Stimulated activated CD4-positive, alpha-beta T cell treated with anti-CD3 and anti-CD28 coated beads, Interleukin-1b, Interleukin-23, amount 100 ng/mL, for 24 hours (primary cell): ENCODE measurements around the gene DIMT1.
A peak's percentile ranks its signal among the peaks of the same experiment; 100 is the strongest.

ENCODE experiments used
- DNase-seq, 4 experiments: peaks; one replicate each; pipeline ENCODE4 v3.0.0-alpha.2; 2020; ENCODE audit warnings: low read depth in 4 of 4, low spot score in 1 of 4

DIMT1 gene

DNA sequence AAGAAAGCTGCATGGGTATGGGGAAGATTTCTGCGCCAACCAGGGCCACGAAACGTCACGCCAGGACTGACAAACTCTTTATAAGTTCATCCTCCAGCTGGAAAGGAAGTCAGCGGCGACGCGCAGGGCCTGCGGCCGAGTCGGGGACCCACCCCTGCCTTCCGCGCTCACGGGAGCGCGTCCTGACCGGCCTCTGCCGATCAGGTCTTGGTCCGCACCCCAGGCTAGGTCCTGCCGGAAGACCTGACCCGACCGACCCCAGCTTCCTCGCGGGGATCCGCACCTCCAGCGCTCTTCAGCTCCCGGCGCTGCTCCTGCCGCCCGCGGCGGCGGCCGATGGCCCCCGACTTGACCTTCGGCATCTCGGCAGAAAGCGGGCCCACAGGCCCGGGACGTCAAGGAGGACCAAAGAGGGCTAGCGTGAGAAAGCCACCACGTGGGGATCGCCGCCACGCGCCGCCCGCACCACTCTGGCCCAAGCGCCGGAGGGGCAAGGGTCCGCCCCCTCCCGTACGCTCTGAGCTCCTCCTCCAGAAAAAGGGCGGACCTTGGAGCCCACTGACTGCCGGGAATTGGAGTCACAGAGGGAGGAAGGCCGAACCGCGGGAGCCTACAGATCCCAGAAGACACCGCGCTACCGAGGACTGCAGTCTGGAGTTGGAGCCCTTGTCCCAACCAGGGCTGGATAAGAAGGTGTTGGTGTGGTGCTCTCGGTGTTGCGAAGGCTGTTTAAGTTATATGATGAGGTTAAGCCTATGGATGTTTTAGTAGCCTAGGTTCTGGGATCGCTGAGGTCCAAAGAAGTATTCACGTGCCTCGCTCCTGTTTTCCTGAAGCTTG is at the start of gene DIMT1:
DIMT1 (minus strand) TSS at position 495 of the 840 bp plus-strand sequence; CDS start at position 362, 133 bp downstream.
- peak; percentile 76 to 91 (median 82) for DNase-seq

DNA sequence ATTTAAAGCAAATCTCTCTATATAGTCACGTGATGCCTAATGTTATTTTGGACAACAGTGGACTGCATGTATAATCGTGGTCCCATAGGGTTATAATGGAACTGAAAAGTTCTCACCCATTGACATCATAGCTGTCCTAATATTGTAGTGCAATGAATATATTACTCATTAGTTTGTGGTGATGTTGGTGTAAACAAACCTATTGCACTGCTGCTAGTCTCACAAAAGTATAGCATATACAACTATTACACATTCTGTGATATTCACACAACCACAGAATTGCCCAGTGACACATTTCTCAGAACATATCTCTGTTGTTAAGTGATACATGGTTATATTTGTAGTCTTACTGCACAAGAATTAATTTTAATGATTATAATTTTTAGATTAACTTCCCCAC is 46.6 kb upstream of the DIMT1 start:
- DNase-seq, result no peak

DNA sequence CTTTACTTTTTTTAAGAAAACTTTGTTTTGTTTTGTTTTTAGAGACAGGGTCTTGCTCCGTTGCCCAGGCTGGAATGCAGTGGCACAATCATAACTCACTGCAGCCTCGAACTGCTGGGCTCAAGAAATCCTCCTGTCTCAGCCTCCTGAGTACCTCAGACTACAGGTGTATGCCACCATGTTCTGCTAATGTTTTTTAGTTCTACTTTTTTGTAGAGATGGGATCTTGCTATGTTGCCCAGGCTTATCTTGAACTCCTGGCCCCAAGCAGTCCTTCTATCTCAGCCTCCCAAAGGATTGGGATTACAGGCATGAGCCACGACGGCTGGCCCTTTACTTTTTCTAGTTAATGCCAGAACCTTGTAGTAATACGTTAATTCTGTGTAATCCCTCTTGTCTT is 44.8 kb upstream of the DIMT1 start:
- DNase-seq, result no peak

DNA sequence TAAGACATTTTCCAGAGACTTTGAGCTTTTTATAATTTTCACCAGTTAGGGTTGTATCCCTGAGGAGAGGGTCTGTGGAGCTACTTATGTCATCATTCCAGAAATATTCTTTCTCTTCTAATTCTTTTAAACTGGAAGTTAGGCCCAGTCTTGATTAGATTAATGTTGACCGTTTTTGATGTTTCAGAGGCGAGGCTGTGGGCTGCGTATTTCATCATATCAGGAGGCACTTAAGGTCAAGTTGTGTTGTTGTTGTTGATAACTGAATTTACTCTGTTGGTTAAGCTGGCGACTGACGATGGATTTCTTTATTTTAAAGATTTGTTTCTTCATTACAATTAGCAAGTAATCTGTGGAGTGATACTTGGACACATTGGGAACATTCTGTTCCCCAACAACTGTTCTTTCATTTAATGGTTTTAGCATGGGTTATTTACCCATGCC is 28.9 kb upstream of the DIMT1 start:
- no peak for DNase-seq

DNA sequence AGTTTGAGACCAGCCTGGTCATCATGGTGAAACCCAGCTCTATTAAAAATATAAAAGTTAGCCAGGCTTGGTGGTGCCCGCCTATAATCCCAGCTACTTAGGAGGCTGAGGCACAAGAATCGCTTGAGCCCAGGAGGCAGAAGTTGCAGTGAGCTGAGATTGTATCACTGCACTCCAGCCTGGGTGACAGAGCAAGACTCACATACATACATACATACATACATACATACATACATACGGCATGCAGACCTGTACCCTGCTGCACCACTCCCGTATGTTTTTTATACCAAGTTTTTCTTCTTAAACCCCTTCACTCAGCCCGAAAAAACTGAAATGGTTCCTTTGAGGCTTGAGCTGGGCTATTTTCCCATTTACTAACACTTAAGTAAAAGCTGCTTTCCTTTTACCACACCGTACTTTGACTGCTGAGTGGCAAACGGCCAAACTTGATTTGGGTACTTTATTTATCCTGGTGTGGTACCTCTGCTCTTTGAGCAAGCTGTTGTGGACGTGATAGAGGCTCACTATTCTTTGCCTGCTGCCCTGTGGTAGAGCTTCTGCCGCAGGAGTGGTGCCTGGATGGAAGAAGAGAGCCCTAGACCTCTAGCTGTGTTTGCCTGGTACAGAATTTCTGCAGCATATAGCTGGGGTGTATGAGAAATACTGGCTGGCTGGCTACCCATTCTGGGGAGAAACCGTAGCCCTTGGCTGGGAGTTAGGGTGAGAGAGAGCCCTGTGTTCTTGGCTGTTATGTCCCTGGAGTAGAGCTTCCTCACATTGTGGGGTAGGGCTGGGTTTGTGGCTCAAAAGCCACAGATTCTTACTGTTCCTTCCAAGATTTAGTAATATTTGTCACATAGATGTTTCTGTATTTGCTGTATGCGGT is 28.3 kb upstream of the DIMT1 start:
- no peak for DNase-seq

DNA sequence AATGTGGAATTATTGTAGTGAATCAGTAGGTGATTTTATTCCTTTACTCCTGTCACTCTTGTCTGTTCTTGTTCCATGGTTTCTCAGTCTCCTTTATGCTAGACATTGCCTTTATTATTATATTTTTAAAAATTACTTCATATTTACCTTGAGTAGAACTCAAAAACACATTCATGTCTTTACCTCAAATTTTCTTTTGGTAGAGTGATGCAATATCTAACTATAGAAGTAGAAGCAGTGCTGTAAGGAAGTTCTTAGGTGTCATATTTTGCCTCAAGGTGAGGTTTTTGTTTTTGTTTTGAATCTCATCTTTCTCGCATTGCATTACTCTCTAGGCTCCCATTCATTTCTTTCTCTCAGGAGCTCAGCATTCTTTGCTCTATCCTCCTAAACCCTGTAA is 21.1 kb upstream of the DIMT1 start:
- DNase-seq, result no peak

DNA sequence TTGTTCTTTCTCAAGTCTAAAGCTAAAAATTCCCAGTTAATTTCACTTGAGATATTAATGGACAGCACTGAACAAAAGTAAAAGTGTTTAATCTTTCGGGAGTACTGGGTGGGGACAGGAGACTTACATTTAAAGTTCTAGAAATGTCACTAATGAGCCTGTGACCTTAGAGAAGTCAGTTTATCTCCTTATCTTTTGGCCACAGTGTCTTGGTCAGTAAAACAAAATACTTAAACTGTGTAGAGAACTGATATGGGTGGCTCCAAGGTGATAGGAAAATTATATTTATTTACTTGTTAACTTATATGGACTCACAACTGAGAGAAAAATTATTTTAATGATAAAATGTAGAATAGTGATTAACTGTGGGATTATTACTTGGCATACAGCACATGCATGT is 17.7 kb upstream of the DIMT1 start:
- no peak for DNase-seq

DNA sequence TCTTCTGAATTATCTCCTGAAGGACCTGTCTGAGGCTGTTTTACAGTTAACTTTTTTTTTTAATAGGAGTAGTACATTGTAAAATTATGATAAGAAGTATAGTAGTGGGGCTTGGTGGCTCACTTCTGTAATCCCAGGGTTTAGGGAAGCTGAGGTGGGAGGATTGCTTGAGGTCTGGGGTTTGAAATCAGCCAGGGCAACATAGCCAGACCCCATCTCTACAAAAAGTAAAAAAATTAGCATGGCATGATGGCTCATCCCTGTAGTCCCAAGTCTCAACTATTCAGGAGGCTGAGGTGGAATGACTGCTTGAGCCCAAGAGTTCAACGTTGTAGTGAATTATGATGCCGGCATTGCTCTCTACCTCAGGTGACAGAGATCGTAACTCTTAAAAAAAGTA is 15.9 kb upstream of the DIMT1 start:
- no peak for DNase-seq

DNA sequence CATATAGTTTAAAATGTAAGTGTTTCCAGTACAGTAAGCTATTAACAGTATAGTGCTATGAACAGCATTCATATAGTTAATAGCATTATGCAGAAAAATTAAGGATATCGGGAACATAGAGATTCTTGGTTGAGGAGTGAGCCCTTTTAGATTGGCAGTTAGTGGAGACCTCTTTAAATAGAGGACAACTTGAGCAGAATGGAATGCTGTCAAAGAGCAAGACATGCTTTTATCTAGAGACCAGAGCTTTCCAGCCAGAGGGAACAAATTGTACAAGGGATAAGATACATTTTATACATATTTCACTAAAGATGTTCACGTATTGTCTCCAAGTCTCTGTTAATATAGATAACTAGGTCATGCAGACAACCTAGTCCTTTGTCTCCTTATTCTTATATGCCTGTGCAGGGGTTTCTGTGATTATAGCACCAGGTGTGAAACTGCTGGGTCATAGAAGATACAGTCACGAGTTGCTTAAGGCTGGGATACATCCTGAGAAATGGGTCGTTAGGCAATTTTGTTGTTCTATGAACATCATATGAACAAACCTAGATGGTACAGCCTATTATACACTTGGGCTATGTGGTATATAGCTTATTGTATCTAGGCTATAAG is 14.9 kb upstream of the DIMT1 start:
- no peak for DNase-seq

DNA sequence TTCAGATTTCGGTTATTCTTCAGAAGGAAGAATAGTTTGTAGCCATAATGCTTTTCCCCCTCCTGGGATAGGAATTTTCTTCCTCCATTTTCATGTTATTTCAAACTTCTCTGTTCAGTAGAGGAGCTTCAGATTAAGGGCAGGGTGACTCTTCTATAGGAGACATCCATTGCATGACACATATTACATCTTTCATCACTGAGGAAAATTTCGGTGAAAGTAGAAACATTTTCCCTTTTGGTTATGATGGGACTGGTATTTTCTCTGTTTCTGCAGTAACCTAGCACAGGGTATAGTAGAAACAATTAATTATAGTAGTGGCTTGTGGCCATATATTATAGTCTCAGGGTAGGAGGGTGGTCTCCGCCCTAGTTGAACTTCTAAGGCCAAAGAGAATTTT is 10.0 kb upstream of the DIMT1 start:
- no peak for DNase-seq

DNA sequence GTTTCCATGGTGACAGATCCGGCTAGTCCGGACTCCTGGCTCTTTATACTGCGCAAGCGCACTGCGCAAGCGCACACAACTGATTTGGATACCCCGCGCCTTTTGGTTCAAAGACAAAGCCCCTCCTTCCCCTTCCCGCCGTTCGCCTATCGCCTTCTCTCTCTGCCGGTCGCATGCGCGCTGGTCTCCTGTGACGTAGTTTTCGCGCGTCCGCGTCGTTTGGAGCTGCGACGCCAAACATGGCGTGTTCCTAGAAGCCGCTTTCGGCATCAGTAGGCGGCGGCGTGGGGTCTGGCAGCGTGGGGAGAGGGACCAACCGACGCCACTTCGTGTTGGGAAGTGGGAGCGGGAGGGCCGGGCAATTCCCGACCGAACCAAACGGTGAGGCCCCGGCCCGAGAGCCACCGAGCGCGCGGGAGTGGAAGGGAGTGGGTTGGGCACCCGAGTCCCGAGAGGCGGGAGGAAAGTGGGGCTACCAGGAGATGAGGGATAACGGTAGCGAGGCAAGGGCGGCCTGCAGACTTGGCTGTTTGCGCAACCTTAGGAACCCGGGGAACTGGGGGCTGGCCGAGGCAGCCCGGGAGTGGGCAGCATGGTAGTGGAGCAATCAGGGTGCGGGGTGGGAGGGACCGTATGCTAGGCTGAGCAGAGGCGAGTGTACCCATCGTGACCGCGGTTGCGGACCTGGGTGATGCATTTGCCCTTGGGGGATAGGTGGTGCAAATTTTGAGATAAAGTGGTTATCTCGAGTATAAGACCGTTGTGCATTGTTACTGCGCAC is 9.0 kb upstream of the DIMT1 start, which contains the start of gene IPO11:
IPO11 (plus strand) TSS at position 215 of the 781 bp plus-strand sequence. CDS start 24,517 bp downstream, outside the sequence.
- peak; percentile 94 to 98 (median 96) for DNase-seq

DNA sequence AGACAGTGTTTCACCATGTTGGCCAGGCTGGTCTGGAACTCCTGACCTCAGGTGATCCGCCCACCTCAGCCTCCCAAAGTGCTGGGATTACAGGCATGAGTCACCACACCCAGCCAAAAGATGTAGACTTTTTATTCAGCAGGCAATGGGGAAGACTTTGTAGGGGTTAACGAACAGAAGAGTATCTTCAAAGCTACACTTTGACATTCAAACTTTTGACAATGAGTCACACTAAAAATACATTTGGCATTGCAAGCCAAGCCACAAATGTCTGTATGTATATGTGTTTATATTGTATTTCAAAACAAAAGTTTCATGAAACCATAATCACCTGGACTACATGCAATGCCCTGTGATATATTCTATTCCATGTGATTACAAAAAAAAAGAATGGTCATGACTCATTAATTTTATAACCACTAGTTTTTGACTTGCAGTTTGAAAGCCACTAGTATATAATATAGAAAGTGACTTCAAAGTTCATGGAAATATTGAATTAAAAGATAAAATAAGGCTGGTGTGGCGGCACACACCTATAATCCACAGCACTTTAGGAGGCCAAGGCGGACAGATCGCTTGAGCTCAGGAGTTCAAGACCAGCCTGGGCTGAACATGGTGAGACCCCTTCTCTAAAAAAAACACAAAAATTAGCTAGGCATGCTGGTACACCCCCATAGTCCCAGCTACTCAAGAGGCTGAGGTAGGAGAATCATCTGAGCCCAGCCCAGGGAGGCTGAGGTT is 8.3 kb downstream of the DIMT1 start:
- no peak for DNase-seq

DNA sequence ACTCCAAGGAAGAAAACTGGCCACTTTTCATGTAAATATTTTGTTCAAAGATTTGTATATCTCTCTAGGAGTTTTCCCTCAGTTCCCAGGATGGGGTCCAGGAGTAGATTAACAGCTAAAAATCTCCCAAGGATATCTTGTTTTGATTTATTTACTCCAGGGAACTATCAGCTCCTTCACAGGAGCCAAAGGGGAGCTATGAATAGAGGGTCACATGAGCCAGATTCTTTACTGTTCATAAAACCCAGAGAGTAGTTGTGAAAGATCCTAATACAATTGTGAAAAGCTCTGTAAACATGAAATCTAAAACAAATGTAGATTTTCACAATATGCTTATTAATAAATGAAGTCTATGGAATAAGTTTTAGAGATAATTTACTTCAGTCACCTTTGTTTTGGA is 16.9 kb downstream of the DIMT1 start:
- no peak for DNase-seq

DNA sequence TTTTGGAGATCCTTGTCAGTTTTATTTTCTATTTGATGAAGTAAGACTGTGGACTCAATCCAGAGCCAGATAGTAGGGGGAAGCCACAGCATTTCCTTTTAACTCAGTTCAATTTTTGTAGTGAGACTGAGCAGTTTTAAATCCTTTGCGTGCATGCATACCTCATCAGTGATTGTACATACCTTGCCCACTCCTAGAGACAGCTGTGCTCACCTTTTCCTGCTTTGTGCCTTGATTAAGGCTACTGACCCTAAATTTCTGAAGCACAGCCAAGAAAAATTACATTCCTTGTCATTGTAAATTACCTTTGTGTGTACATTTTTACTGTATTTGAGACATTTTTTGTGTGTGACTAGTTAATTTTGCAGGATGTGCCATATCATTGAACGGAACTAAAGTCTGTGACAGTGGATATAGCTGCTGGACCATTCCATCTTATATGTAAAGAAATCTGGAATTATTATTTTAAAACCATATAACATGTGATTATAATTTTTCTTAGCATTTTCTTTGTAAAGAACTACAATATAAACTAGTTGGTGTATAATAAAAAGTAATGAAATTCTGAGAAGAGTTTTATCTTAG is 17.8 kb downstream of the DIMT1 start:
- DNase-seq, result no peak

DNA sequence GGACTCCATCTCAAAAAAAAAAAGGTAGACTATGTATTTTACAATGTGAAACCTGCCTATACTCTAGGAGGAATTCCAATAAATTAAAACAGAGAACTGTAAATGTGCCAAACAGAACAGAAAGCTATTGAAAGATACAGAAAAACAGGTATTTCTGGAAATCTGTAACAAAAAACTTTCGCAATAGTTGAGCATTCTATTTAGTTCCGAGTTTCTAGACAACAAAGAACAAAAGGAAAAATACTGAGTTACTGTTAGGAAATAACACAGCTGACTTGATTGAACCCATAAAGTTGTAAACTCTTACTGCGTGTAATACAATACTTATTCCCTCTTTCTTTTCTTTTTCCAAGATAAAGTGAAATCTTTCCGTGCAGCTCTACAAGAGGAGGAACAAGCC is 18.6 kb downstream of the DIMT1 start:
- DNase-seq, result no peak

DNA sequence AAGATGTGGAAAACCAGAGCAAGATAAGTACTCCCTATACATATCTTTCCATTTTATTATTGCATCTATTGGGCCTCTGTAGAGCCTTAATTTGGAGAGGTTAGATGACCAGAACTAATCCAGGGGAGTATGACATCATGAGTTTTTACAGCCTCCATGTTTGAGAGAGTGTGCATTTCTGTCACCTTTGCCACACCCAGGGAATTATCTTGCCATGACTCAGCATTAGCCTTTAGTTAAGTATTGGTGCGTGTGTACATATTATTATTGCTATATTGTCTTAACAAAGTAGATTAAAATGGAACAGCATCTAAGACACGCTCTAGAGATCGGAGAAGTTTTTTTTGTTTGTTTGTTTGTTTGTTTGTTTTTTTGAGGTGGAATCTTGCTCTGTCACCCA is 27.6 kb downstream of the DIMT1 start:
- DNase-seq, result no peak

DNA sequence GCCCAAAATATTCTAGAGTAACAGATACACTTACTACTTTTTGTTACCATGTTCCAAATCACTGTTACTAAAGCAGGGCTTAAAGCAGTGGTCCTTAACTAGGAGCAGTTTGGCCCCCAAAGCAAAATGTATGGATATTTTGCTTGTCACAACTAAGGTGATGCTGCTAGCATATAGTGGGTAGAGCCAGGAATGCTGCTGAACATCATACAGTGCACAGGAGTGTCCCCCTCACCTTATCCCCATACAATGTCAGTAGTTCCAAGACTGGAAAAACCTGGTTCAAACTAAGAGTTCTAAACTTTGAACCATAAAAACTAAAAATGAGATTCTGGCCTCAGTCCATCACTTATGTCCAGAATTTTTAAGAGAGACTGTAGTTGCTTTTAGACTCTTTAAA is 28.1 kb downstream of the DIMT1 start:
- no peak for DNase-seq

DNA sequence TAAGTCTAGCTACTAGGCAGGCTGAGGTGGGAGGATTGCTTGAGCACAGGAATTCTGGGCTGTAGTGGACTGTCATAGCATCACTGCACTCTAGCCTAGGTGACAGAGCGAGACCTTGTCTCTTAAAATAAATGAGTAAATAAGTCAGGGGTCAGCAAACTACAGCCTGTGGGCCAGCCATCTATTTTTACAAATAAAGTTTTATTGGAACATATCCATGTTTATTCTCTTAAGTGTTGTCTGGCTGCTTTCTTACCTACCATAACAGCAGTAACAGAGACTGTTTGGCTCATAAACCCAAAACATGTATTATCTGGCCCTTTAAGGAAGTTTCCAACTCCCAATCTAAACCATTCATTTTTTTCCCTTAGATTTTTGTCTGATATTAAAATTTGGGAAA is 29.6 kb downstream of the DIMT1 start:
- no peak for DNase-seq

DNA sequence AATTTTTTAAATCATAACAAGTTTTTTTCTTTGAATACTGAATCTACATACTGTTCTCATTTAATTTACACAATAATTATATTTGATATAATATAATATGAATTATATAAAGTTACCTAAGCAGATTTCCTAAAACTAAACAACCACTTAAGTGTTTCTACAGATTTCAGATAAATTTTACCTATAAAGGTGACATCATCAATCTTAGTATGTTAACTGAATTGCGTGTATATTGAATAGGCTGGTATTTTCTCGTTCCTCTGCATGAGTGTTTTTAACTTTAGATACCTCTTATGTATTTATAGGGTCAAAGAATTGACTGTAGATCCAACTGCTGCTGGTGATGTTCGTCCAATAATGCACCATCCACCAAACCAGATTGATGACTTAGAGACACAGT is 30.3 kb downstream of the DIMT1 start:
- DNase-seq, result no peak

DNA sequence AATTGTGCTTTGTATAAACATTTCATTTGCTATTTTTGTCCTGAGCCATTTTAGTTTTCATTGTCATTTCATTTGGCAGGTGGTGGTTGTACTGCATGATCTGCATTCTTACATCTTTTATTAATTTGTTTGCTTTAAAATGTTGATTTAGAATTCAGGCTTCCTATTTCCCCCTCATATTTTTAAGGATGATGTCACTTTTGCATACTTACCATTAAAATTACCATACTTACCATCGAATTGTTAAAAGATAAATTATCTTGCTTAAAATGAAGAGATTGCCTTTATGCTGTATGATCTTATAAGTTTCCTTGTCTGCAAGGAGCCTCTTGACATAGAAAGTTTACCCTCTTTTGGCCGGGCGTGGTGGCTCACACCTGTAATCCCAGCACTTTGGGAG is 31.1 kb downstream of the DIMT1 start:
- no peak for DNase-seq
